Measurements from ENCODE around the gene TCF7.

Gene TCF7

GRCh38 chr5:134131578-134132350 lies 17.3 kb downstream of the TCF7 start:
- DNase-seq, result no peak

GRCh38 chr5:134132372-134133187 lies 18.1 kb downstream of the TCF7 start:
- DNase-seq, result no peak

GRCh38 chr5:134133188-134133994 lies 18.9 kb downstream of the TCF7 start:
- no peak for DNase-seq

- no peak for DNase-seq
Measured at GRCh38 chr5:134133995-134134541, 19.6 kb downstream of the TCF7 start.

- DNase-seq, result no peak
Measured at GRCh38 chr5:134135091-134135655, 20.7 kb downstream of the TCF7 start.

GRCh38 chr5:134136221-134136631 lies 21.7 kb downstream of the TCF7 start:
- DNase-seq, result no peak

- no peak for DNase-seq
Measured at GRCh38 chr5:134136771-134137170, 22.3 kb downstream of the TCF7 start.

GRCh38 chr5:134138416-134139376 lies 24.2 kb downstream of the TCF7 start:
- DNase-seq, result peak; percentile 43

GRCh38 chr5:134139377-134139851 lies 24.9 kb downstream of the TCF7 start:
- DNase-seq, result no peak

GRCh38 chr5:134139891-134140469 lies 25.5 kb downstream of the TCF7 start:
- no peak for DNase-seq

GRCh38 chr5:134140530-134141201 lies 26.2 kb downstream of the TCF7 start:
- DNase-seq, result peak; percentile 60

GRCh38 chr5:134141331-134142050 lies 27.0 kb downstream of the TCF7 start:
- no peak for DNase-seq

GRCh38 chr5:134142052-134142451 lies 27.6 kb downstream of the TCF7 start:
- DNase-seq, result no peak

GRCh38 chr5:134142806-134143205 lies 28.3 kb downstream of the TCF7 start:
- DNase-seq, result no peak

GRCh38 chr5:134143431-134143830 lies 28.9 kb downstream of the TCF7 start:
- DNase-seq, result no peak

GRCh38 chr5:134143944-134144941 lies 29.8 kb downstream of the TCF7 start:
- DNase-seq, result no peak

GRCh38 chr5:134145041-134145757 lies 30.7 kb downstream of the TCF7 start:
- DNase-seq, result no peak
